Transverse colon (tissue), 4 donors: ENCODE results near the gene PDE7B.

Experiments
- POLR2A ChIP-seq: fragments of 450-650 bp; IDR thresholded peaks from one replicate; pipeline ENCODE4 v1.6.1; 2016; ENCODE audit warnings: antibody characterized with exemption, mild to moderate bottlenecking, moderate library complexity
- POLR2AphosphoS5 ChIP-seq, 3 donors: sonication (generic); formaldehyde crosslinking; IDR thresholded peaks; one replicate each; pipeline ENCODE4 v1.6.1; 2016; ENCODE audit warnings: antibody characterized with exemption in 3 of 3
- TF ChIP-seq, protein P1 (sequence below), 5 experiments: fragments of 200-600 bp in 3 of 5; fragments of 450-650 bp in 2 of 5; sonication (generic) in 3 of 5; IDR thresholded peaks; 1 replicate in 2 of 5; 2 replicates in 3 of 5; pipeline ENCODE4 v1.5.1; 2016 to 2017; ENCODE audit warnings: antibody characterized with exemption in 5 of 5, inconsistent platforms in 3 of 5, mild to moderate bottlenecking in 2 of 5, moderate library complexity in 1 of 5

DNA sequence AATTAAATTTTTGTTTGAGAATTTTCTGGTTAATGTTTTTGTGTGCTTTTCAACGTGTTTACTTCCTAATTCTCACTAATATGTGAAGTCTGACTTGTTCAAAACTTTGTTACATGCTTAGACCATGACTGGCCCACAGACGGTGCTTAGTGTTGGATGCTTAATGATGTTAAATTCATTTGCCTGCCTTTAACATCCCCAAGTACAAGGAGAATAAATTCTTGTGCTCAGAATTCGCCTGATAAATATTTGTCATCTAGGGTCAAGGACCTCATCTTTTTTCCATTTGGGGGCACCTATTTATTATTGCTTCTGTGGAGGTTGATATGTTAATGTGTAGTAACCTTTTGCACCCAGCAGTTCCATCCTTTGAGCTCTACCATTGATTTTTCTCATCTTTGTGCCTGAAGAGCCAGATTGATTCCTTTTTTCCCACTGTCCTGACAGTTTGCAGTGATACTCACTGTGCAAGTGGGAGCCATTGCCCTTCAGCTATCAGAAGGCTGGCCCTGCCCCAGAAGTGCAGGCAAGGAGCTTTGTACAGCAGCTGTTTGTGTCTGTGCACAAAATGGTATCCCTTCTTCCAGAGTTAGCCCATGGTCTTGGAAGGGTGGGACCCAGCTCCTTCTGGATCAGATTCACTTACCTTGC, 170.8 kb downstream of the PDE7B start:
- TF ChIP-seq POLR2A, result no peak
- no peak for TF ChIP-seq POLR2AphosphoS5 (IDR thresholded peaks at IDR 0.05)
- TF ChIP-seq, protein P1, sequence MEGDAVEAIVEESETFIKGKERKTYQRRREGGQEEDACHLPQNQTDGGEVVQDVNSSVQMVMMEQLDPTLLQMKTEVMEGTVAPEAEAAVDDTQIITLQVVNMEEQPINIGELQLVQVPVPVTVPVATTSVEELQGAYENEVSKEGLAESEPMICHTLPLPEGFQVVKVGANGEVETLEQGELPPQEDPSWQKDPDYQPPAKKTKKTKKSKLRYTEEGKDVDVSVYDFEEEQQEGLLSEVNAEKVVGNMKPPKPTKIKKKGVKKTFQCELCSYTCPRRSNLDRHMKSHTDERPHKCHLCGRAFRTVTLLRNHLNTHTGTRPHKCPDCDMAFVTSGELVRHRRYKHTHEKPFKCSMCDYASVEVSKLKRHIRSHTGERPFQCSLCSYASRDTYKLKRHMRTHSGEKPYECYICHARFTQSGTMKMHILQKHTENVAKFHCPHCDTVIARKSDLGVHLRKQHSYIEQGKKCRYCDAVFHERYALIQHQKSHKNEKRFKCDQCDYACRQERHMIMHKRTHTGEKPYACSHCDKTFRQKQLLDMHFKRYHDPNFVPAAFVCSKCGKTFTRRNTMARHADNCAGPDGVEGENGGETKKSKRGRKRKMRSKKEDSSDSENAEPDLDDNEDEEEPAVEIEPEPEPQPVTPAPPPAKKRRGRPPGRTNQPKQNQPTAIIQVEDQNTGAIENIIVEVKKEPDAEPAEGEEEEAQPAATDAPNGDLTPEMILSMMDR (IDR thresholded peaks at IDR 0.05), result no peak
